ENCODE results near the gene SUSD6. TPM values are rescaled to one million over a fixed set of nuclear protein-coding genes. Genes with fewer than 3 reads are reported as not detected.
A peak's percentile ranks its signal among the peaks of the same experiment; 100 is the strongest.

The SUSD6 gene
- total and polyA plus RNA-seq, 2 experiments from 2014 or later, result 15.7 to 28.4 TPM

DNA sequence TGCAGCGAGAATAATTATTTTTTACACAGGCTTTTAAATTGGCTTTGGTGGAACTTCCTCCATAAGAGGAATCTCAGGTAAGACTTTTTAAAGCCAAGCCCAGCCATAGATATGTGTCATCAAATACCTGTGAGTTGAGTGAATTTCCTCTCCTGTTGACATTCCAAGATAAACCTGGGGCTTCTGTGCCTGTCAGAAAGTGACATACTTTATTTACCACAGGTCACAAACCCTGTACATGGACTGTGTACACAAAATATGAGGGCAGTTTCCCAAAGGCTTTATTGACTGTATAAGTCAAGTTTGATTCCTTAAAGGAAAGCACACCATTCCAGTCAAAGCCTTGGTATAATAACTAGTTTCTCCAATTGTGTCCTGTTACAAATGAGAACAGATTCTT lies 129.7 kb downstream of the SUSD6 start:
- Histone ChIP-seq H3K27ac (peak overlapping the region; percentile 80), H4K20me1 (ENCODE audit: insufficient read depth, poor library complexity, severe bottlenecking) (no peaks in the 10 kb centered on the region), H3K36me3 (replicated peaks; ENCODE audit: insufficient read depth, low read depth) (no peaks in the 10 kb centered on the region), H3K4me1 (ENCODE audit: insufficient read depth) (no peaks in the 10 kb centered on the region), H3K9me3 (ENCODE audit: low read depth) (no peaks in the 10 kb centered on the region), H3K4me3 (no peak overlapping the region), H3K4me2 (no peak overlapping the region), H3K9me2 (replicated peaks; ENCODE audit: insufficient read depth) (no peaks in the 10 kb centered on the region), H3K27me3 (no peaks in the 10 kb centered on the region), H2AFZ (no peak overlapping the region), H3K79me2 (no peaks in the 10 kb centered on the region)
- 63% methylated on average over 1 of the region's 1 CpG for WGBS (ENCODE audit: low lambda C conversion rate, missing lambda C conversion rate)
- DNase-seq (ENCODE audit: low spot score), result peak; percentile 62
- TF ChIP-seq EZH2 (IDR thresholded peaks at IDR 0.05; ENCODE audit: borderline replicate concordance), result no peak
- TF ChIP-seq, protein P1, sequence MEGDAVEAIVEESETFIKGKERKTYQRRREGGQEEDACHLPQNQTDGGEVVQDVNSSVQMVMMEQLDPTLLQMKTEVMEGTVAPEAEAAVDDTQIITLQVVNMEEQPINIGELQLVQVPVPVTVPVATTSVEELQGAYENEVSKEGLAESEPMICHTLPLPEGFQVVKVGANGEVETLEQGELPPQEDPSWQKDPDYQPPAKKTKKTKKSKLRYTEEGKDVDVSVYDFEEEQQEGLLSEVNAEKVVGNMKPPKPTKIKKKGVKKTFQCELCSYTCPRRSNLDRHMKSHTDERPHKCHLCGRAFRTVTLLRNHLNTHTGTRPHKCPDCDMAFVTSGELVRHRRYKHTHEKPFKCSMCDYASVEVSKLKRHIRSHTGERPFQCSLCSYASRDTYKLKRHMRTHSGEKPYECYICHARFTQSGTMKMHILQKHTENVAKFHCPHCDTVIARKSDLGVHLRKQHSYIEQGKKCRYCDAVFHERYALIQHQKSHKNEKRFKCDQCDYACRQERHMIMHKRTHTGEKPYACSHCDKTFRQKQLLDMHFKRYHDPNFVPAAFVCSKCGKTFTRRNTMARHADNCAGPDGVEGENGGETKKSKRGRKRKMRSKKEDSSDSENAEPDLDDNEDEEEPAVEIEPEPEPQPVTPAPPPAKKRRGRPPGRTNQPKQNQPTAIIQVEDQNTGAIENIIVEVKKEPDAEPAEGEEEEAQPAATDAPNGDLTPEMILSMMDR (IDR thresholded peaks at IDR 0.05; ENCODE audit: poor library complexity), result no peak

GRCh38 chr14:69749956-69750355 lies 138.6 kb downstream of the SUSD6 start:
- peak overlapping the region; percentile 36 for H2AFZ ChIP-seq
- 46% methylated on average over 1 of the region's 1 CpG for WGBS (ENCODE audit: low lambda C conversion rate, missing lambda C conversion rate)
- H3K4me3 ChIP-seq, result no peak overlapping the region
- peaks cover 12% of the 10 kb centered on the region for H3K4me1 ChIP-seq (ENCODE audit: insufficient read depth)
- no peaks in the 10 kb centered on the region for H4K20me1 ChIP-seq (ENCODE audit: insufficient read depth, poor library complexity, severe bottlenecking)
- no peaks in the 10 kb centered on the region for H3K36me3 ChIP-seq (replicated peaks; ENCODE audit: insufficient read depth, low read depth)
- no peaks in the 10 kb centered on the region for H3K27me3 ChIP-seq
- TF ChIP-seq, protein P1 (IDR thresholded peaks at IDR 0.05; ENCODE audit: poor library complexity), result no peak
- TF ChIP-seq EZH2 (IDR thresholded peaks at IDR 0.05; ENCODE audit: borderline replicate concordance) (no peak), EZH2phosphoT487 (IDR thresholded peaks at IDR 0.05; ENCODE audit: low read depth, severe bottlenecking, unreplicated experiment) (no peak)
- DNase-seq (ENCODE audit: low spot score), result peak; percentile 44
- H3K9me2 ChIP-seq (replicated peaks; ENCODE audit: insufficient read depth), result no peaks in the 10 kb centered on the region
- peak overlapping the region; percentile 89 for H3K27ac ChIP-seq
- no peaks in the 10 kb centered on the region for H3K9me3 ChIP-seq (ENCODE audit: low read depth)
- peak overlapping the region; percentile 33 for H3K4me2 ChIP-seq
- H3K79me2 ChIP-seq, result no peaks in the 10 kb centered on the region

DNA sequence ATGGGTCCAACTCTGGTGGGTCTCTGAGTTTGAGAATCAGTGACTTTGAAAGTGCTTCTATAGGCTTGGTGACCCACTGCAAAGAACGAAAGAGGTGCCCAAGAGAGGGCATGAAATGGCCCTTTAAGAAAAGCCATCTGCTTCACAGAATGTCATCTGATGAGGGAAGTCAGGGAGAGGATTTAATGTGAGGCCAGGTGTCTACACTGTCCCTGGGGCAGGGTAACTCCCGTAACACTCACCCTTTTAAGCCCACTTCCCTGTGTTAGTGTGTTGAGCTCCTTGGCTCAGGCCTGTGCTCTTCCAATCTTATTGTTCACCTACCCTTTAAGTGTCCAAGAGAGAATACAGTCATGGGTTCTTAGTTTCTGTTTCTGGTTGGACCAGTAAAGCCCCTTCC lies 139.1 kb downstream of the SUSD6 start:
- Histone ChIP-seq H3K4me3 (no peak overlapping the region), H3K27ac (peak overlapping the region; percentile 89), H3K79me2 (no peaks in the 10 kb centered on the region), H3K9me2 (replicated peaks; ENCODE audit: insufficient read depth) (no peaks in the 10 kb centered on the region), H3K4me2 (peak overlapping the region; percentile 33), H3K9me3 (ENCODE audit: low read depth) (no peaks in the 10 kb centered on the region), H3K4me1 (ENCODE audit: insufficient read depth) (peaks cover 18% of the 10 kb centered on the region), H4K20me1 (ENCODE audit: insufficient read depth, poor library complexity, severe bottlenecking) (no peaks in the 10 kb centered on the region), H3K27me3 (no peaks in the 10 kb centered on the region), H3K36me3 (replicated peaks; ENCODE audit: insufficient read depth, low read depth) (no peaks in the 10 kb centered on the region), H2AFZ (peak overlapping the region; percentile 36)
- WGBS (ENCODE audit: low lambda C conversion rate, missing lambda C conversion rate), result 88% methylated on average over 2 of the region's 2 CpGs
- no peak for DNase-seq (ENCODE audit: low spot score)
- no peak for TF ChIP-seq EZH2phosphoT487 (IDR thresholded peaks at IDR 0.05; ENCODE audit: low read depth, severe bottlenecking, unreplicated experiment)
- TF ChIP-seq, protein P1 (IDR thresholded peaks at IDR 0.05; ENCODE audit: poor library complexity), result no peak
- no peak for TF ChIP-seq EZH2 (IDR thresholded peaks at IDR 0.05; ENCODE audit: borderline replicate concordance)

DNA sequence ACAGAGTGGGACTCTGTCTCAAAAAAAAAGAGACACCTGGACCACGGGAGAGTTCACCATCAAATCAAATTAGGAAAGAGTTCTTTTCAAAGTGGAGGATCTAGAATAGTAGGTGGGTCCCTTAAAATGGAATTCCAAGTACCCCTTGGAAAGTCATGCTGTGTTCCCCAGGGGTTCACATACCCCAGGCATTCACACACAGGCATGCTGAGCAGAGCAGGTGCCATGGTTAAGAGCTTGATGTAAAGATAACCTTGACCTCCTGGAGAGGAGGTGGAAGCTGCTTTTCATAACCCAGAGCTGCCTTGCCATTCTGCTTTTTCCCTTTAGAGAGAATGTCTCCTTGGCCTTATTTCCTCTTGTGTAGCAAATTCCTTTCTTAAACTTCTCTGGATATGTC lies 141.4 kb downstream of the SUSD6 start:
- no peaks in the 10 kb centered on the region for H3K27me3 ChIP-seq

More for the DNA sequence above, 141.4 kb downstream of the SUSD6 start:
- Histone ChIP-seq H3K79me2 (no peaks in the 10 kb centered on the region), H3K4me1 (ENCODE audit: insufficient read depth) (peaks cover 27% of the 10 kb centered on the region), H4K20me1 (ENCODE audit: insufficient read depth, poor library complexity, severe bottlenecking) (no peaks in the 10 kb centered on the region), H2AFZ (no peak overlapping the region), H3K9me2 (replicated peaks; ENCODE audit: insufficient read depth) (no peaks in the 10 kb centered on the region), H3K4me2 (no peak overlapping the region), H3K4me3 (no peak overlapping the region), H3K36me3 (replicated peaks; ENCODE audit: insufficient read depth, low read depth) (no peaks in the 10 kb centered on the region), H3K9me3 (ENCODE audit: low read depth) (no peaks in the 10 kb centered on the region), H3K27ac (no peak overlapping the region)
- DNase-seq (ENCODE audit: low spot score), result no peak
- 74% methylated on average over 1 of the region's 1 CpG for WGBS (ENCODE audit: low lambda C conversion rate, missing lambda C conversion rate)
- TF ChIP-seq, protein P1 (IDR thresholded peaks at IDR 0.05; ENCODE audit: poor library complexity), result no peak
- no peak for TF ChIP-seq EZH2phosphoT487 (IDR thresholded peaks at IDR 0.05; ENCODE audit: low read depth, severe bottlenecking, unreplicated experiment)
- TF ChIP-seq EZH2 (IDR thresholded peaks at IDR 0.05; ENCODE audit: borderline replicate concordance), result no peak
